Measurements from ENCODE around the gene ZNF292.
"Not testable (repeated sequence)": the region's sequence is repeated elsewhere in the genome, so short reads cannot be mapped to it uniquely, and the experiment has no call there.

ZNF292 gene

GRCh38 chr6:87164004-87164403, 8.6 kb downstream of the ZNF292 start:
- no peak for DNase-seq

- DNase-seq: no peak
Observed at GRCh38 chr6:87164506-87164905, 9.1 kb downstream of the ZNF292 start.

- DNase-seq: no peak
Observed at GRCh38 chr6:87165185-87165584, 9.8 kb downstream of the ZNF292 start.

- no peak for DNase-seq
Observed at GRCh38 chr6:87171938-87172633, 16.7 kb downstream of the ZNF292 start.

- no peak for DNase-seq
Observed at GRCh38 chr6:87174078-87174579, 18.8 kb downstream of the ZNF292 start.

GRCh38 chr6:87176493-87176892, 21.1 kb downstream of the ZNF292 start:
- no peak for DNase-seq

- no peak for DNase-seq
Observed at GRCh38 chr6:87180105-87180728, 24.9 kb downstream of the ZNF292 start.

- no peak for DNase-seq
Observed at GRCh38 chr6:87181903-87182302, 26.5 kb downstream of the ZNF292 start.

- DNase-seq: no peak
Observed at GRCh38 chr6:87182321-87182720, 27.0 kb downstream of the ZNF292 start.

GRCh38 chr6:87182940-87183339, 27.6 kb downstream of the ZNF292 start:
- no peak for DNase-seq

- no peak for DNase-seq
Observed at GRCh38 chr6:87183687-87184086, 28.3 kb downstream of the ZNF292 start.

GRCh38 chr6:87184762-87185250, 29.4 kb downstream of the ZNF292 start:
- DNase-seq: no peak

- DNase-seq: no peak
Observed at GRCh38 chr6:87196275-87196842, 41.0 kb downstream of the ZNF292 start.

- DNase-seq: no peak
Observed at GRCh38 chr6:87197547-87197946, 42.2 kb downstream of the ZNF292 start.

GRCh38 chr6:87198022-87198810, 42.9 kb downstream of the ZNF292 start:
- not testable (repeated sequence) for DNase-seq

- no peak for DNase-seq
Observed at GRCh38 chr6:87199787-87200186, 44.4 kb downstream of the ZNF292 start.

GRCh38 chr6:87200469-87201175, 45.3 kb downstream of the ZNF292 start:
- no peak for DNase-seq

GRCh38 chr6:87203448-87204023, 48.2 kb downstream of the ZNF292 start:
- no peak for DNase-seq

GRCh38 chr6:87209812-87210211, 54.4 kb downstream of the ZNF292 start:
- no peak for DNase-seq

GRCh38 chr6:87210979-87211378, 55.6 kb downstream of the ZNF292 start:
- DNase-seq: no peak

GRCh38 chr6:87212596-87212995, 57.2 kb downstream of the ZNF292 start:
- no peak for DNase-seq

GRCh38 chr6:87213364-87213763, 58.0 kb downstream of the ZNF292 start:
- no peak for DNase-seq
